Measurements from ENCODE around the gene PDHX.

Gene PDHX

DNA sequence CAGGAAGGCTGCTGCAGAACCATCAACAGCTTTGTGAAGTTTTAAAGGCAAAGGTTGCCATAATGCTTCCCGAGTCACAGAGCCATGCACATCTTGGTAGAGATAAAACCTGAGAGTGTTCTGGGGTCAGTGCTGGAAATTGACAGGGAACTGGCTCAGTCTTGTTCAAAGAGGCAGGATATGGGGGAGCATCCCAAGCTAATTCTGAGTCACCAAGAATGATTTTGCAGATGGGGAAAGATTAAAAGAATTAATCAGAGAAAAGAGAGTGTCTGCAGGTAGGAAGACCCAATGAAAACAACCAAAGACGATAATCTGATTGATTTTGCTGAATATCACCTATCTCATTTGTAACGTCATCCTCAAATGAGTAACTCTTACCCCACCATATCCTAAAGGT, 122.7 kb downstream of the PDHX start:
- no peaks in the 10 kb centered on the region for H3K36me3 ChIP-seq (replicated peaks in 1 of 2; ENCODE audit: control insufficient read depth in 2 of 2, insufficient read depth in 2 of 2, low read length in 2 of 2)
- H4K91ac ChIP-seq (ENCODE audit: low read depth, low read length, poor library complexity) = no peak overlapping the region
- no peak overlapping the region for H3K23ac ChIP-seq (ENCODE audit: low read depth, low read length, poor library complexity)
- no peak overlapping the region for H2AFZ ChIP-seq (ENCODE audit: low read length)
- DNase-seq (ENCODE audit: low spot score) = no peak
- H2BK12ac ChIP-seq (ENCODE audit: low read length) = no peak overlapping the region
- no peak overlapping the region for H2AK5ac ChIP-seq (ENCODE audit: low read depth, low read length)
- no peak overlapping the region for H2BK120ac ChIP-seq (ENCODE audit: low read depth, low read length)
- WGBS, 2 donors (ENCODE audit: extremely low coverage in 2 of 2, insufficient read length in 2 of 2, insufficient replicate concordance in 1 of 2) = no CpG with 5 or more reads among the region's 3 CpGs
- H3K4me3 ChIP-seq (ENCODE audit: low read length in 2 of 2) = no peak overlapping the region
- H2BK15ac ChIP-seq (ENCODE audit: low read length) = no peak overlapping the region
- no peak overlapping the region for H3K4ac ChIP-seq (ENCODE audit: low read length)
- no peak overlapping the region for H4K8ac ChIP-seq (ENCODE audit: low read depth, low read length)
- no peak overlapping the region for H3K9ac ChIP-seq (ENCODE audit: low read depth, low read length, poor library complexity)
- H3K79me1 ChIP-seq (ENCODE audit: low read depth, low read length) = peaks cover 3% of the 10 kb centered on the region
- no peaks in the 10 kb centered on the region for H3K9me3 ChIP-seq (replicated peaks in 1 of 2; ENCODE audit: control insufficient read depth in 2 of 2, insufficient read depth in 1 of 2, low read depth in 1 of 2, low read length in 2 of 2)
- H3K27me3 ChIP-seq (ENCODE audit: control insufficient read depth in 3 of 3, insufficient read depth in 3 of 3, low read depth in 1 of 3, low read length in 3 of 3) = no peaks in the 10 kb centered on the region
- H3K18ac ChIP-seq (ENCODE audit: low read length) = no peak overlapping the region
- no peak overlapping the region for H3K27ac ChIP-seq (replicated peaks; ENCODE audit: low read length)
- H3K4me2 ChIP-seq (ENCODE audit: insufficient read depth, low read length, poor library complexity, severe bottlenecking) = no peak overlapping the region
- no peaks in the 10 kb centered on the region for H3K4me1 ChIP-seq (ENCODE audit: control insufficient read depth in 2 of 2, insufficient read depth in 1 of 2, low read depth in 1 of 2, low read length in 2 of 2)
- H2BK5ac ChIP-seq (ENCODE audit: low read length) = no peak overlapping the region
- H3K14ac ChIP-seq (ENCODE audit: low read length) = no peak overlapping the region

DNA sequence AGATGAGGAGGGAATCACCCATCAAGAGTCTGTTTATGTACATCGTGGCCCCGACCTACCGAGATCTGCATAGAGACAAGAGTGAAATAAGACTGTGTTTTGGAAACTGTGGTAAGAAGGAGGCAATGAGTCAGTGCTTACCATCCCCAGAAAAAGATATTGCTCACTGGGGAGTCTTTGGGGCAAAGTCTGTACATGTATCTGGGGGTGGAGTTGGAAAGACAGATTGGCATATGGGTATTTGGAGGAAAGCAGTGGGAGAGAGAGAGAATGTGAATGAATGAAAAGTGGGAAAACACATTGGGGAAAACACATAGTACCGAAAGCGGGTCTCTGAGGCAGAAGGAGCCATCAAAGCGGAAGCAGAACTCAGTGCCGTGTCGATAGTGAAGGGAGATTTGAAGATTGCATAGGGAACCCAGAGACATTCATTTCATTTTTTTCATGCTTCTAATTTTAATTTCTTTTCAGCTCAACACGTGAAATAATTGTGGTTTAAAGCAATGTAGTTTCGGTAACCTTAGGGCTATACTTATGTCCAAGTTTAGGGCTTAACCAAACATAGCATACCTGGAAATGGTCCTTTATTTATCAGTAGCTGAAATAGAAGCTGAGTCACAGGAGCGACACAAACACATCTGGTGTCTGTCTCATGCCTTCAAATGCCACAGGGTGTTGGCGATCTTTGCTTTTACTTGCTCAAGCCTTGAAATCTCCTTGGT, 124.0 kb downstream of the PDHX start:
- no peak overlapping the region for H2BK12ac ChIP-seq (ENCODE audit: low read length)

DNA sequence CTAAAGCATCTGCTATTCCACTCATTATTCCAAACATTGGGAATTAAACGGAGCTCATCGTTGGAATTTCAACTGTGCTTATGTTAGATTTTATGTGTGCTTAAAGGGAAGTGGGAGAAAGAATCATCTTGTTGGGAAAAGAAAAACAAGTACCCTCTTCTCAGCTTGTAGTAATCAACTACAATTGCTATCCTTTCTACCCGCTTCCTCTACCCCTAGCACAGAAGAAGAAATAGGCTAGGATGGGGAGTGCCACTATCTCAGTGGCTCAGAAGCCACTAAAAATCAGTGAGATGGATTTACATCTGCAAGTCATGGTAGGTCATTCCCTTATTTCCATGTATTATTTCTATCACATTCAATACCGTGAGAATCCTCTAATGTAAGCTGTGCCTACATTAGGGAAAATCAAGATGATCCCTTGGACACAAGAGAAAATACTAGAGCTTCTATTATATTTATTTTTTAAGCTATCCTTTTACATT, 124.7 kb downstream of the PDHX start:
- Histone ChIP-seq H3K4ac (ENCODE audit: low read length) (no peak overlapping the region), H3K14ac (ENCODE audit: low read length) (no peak overlapping the region), H4K8ac (ENCODE audit: low read depth, low read length) (no peak overlapping the region), H3K9ac (ENCODE audit: low read depth, low read length, poor library complexity) (no peak overlapping the region), H3K79me1 (ENCODE audit: low read depth, low read length) (peaks cover 3% of the 10 kb centered on the region), H3K27me3 (ENCODE audit: control insufficient read depth in 3 of 3, insufficient read depth in 3 of 3, low read depth in 1 of 3, low read length in 3 of 3) (no peaks in the 10 kb centered on the region), H3K9me3 (replicated peaks in 1 of 2; ENCODE audit: control insufficient read depth in 2 of 2, insufficient read depth in 1 of 2, low read depth in 1 of 2, low read length in 2 of 2) (no peaks in the 10 kb centered on the region), H3K4me3 (ENCODE audit: low read length in 2 of 2) (no peak overlapping the region), H3K4me2 (ENCODE audit: insufficient read depth, low read length, poor library complexity, severe bottlenecking) (no peak overlapping the region), H3K27ac (replicated peaks; ENCODE audit: low read length) (no peak overlapping the region), H2BK5ac (ENCODE audit: low read length) (no peak overlapping the region), H2AK5ac (ENCODE audit: low read depth, low read length) (no peak overlapping the region), H2BK12ac (ENCODE audit: low read length) (no peak overlapping the region), H3K36me3 (replicated peaks in 1 of 2; ENCODE audit: control insufficient read depth in 2 of 2, insufficient read depth in 2 of 2, low read length in 2 of 2) (no peaks in the 10 kb centered on the region), H2BK15ac (ENCODE audit: low read length) (no peak overlapping the region), H3K23ac (ENCODE audit: low read depth, low read length, poor library complexity) (no peak overlapping the region), H2AFZ (ENCODE audit: low read length) (no peak overlapping the region), H4K91ac (ENCODE audit: low read depth, low read length, poor library complexity) (no peak overlapping the region), H3K4me1 (ENCODE audit: control insufficient read depth in 2 of 2, insufficient read depth in 1 of 2, low read depth in 1 of 2, low read length in 2 of 2) (no peaks in the 10 kb centered on the region), H2BK120ac (ENCODE audit: low read depth, low read length) (no peak overlapping the region), H3K18ac (ENCODE audit: low read length) (no peak overlapping the region)
- no CpG with 5 or more reads among the region's 4 CpGs for WGBS, 2 donors (ENCODE audit: extremely low coverage in 2 of 2, insufficient read length in 2 of 2, insufficient replicate concordance in 1 of 2)
- DNase-seq (ENCODE audit: low spot score) = no peak

More for the DNA sequence above, 124.0 kb downstream of the PDHX start:
- Histone ChIP-seq H3K4me2 (ENCODE audit: insufficient read depth, low read length, poor library complexity, severe bottlenecking) (no peak overlapping the region), H3K14ac (ENCODE audit: low read length) (no peak overlapping the region), H2AK5ac (ENCODE audit: low read depth, low read length) (no peak overlapping the region), H3K9me3 (replicated peaks in 1 of 2; ENCODE audit: control insufficient read depth in 2 of 2, insufficient read depth in 1 of 2, low read depth in 1 of 2, low read length in 2 of 2) (no peaks in the 10 kb centered on the region), H3K9ac (ENCODE audit: low read depth, low read length, poor library complexity) (no peak overlapping the region), H4K8ac (ENCODE audit: low read depth, low read length) (no peak overlapping the region), H3K79me1 (ENCODE audit: low read depth, low read length) (peaks cover 3% of the 10 kb centered on the region), H2BK15ac (ENCODE audit: low read length) (no peak overlapping the region), H2BK5ac (ENCODE audit: low read length) (no peak overlapping the region), H3K18ac (ENCODE audit: low read length) (no peak overlapping the region), H4K91ac (ENCODE audit: low read depth, low read length, poor library complexity) (no peak overlapping the region), H3K4me1 (ENCODE audit: control insufficient read depth in 2 of 2, insufficient read depth in 1 of 2, low read depth in 1 of 2, low read length in 2 of 2) (no peaks in the 10 kb centered on the region), H3K4me3 (ENCODE audit: low read length in 2 of 2) (no peak overlapping the region), H3K4ac (ENCODE audit: low read length) (no peak overlapping the region), H2BK120ac (ENCODE audit: low read depth, low read length) (no peak overlapping the region), H3K27me3 (ENCODE audit: control insufficient read depth in 3 of 3, insufficient read depth in 3 of 3, low read depth in 1 of 3, low read length in 3 of 3) (no peaks in the 10 kb centered on the region), H3K36me3 (replicated peaks in 1 of 2; ENCODE audit: control insufficient read depth in 2 of 2, insufficient read depth in 2 of 2, low read length in 2 of 2) (no peaks in the 10 kb centered on the region), H2AFZ (ENCODE audit: low read length) (no peak overlapping the region), H3K23ac (ENCODE audit: low read depth, low read length, poor library complexity) (no peak overlapping the region), H3K27ac (replicated peaks; ENCODE audit: low read length) (no peak overlapping the region)
- no CpG with 5 or more reads among the region's 12 CpGs for WGBS, 2 donors (ENCODE audit: extremely low coverage in 2 of 2, insufficient read length in 2 of 2, insufficient replicate concordance in 1 of 2)
- DNase-seq (ENCODE audit: low spot score) = no peak

DNA sequence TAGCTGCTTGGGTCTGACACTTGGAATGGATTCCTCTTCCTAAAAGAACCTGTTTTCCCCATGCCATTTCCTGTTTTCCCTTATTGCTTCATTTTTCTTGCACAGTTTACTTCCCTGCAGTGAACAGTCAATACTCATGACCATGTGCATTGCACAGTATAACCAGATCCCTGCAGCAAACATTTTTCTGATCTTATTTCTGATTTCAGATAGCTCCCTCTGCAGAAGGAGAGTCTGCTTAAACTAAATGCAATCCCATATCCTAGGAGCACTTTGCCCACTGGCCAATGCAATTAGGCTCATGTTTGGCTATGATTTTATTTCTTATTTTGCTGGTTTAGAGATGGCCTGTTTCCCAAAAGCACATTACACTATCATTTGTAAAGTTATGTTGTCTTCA, 125.8 kb downstream of the PDHX start:
- Histone ChIP-seq H2AFZ (ENCODE audit: low read length) (no peak overlapping the region), H2BK12ac (ENCODE audit: low read length) (no peak overlapping the region), H3K4me3 (ENCODE audit: low read length in 2 of 2) (no peak overlapping the region), H2BK15ac (ENCODE audit: low read length) (no peak overlapping the region), H4K8ac (ENCODE audit: low read depth, low read length) (no peak overlapping the region), H3K27ac (replicated peaks; ENCODE audit: low read length) (no peak overlapping the region), H3K27me3 (ENCODE audit: control insufficient read depth in 3 of 3, insufficient read depth in 3 of 3, low read depth in 1 of 3, low read length in 3 of 3) (no peaks in the 10 kb centered on the region), H3K4ac (ENCODE audit: low read length) (no peak overlapping the region), H2AK5ac (ENCODE audit: low read depth, low read length) (no peak overlapping the region), H3K23ac (ENCODE audit: low read depth, low read length, poor library complexity) (no peak overlapping the region), H3K9ac (ENCODE audit: low read depth, low read length, poor library complexity) (no peak overlapping the region), H3K36me3 (replicated peaks in 1 of 2; ENCODE audit: control insufficient read depth in 2 of 2, insufficient read depth in 2 of 2, low read length in 2 of 2) (no peaks in the 10 kb centered on the region), H3K14ac (ENCODE audit: low read length) (no peak overlapping the region), H3K79me1 (ENCODE audit: low read depth, low read length) (no peaks in the 10 kb centered on the region), H3K18ac (ENCODE audit: low read length) (no peak overlapping the region), H2BK5ac (ENCODE audit: low read length) (no peak overlapping the region), H3K4me1 (ENCODE audit: control insufficient read depth in 2 of 2, insufficient read depth in 1 of 2, low read depth in 1 of 2, low read length in 2 of 2) (no peaks in the 10 kb centered on the region), H2BK120ac (ENCODE audit: low read depth, low read length) (no peak overlapping the region), H3K4me2 (ENCODE audit: insufficient read depth, low read length, poor library complexity, severe bottlenecking) (no peak overlapping the region), H4K91ac (ENCODE audit: low read depth, low read length, poor library complexity) (no peak overlapping the region), H3K9me3 (replicated peaks in 1 of 2; ENCODE audit: control insufficient read depth in 2 of 2, insufficient read depth in 1 of 2, low read depth in 1 of 2, low read length in 2 of 2) (no peaks in the 10 kb centered on the region)
- DNase-seq (ENCODE audit: low spot score) = no peak
